Glutamatergic neuron (in vitro differentiated cells): ENCODE data around the gene AADAT. TPM values are rescaled to one million over a fixed set of nuclear protein-coding genes. Genes with fewer than 3 reads are reported as not detected.
"Not testable (repeated sequence)": the region's sequence is repeated elsewhere in the genome, so short reads cannot be mapped to it uniquely, and the experiment has no call there.

Experiments
- DNase-seq: peaks from one replicate; pipeline ENCODE4 v3.0.0; 2022
- H3K27ac Mint-ChIP-seq: one replicate; pipeline ENCODE4 v1.8.0; 2020; ENCODE audit warnings: mild to moderate bottlenecking, mixed read lengths, inconsistent platforms; ENCODE audit not compliant: unreplicated experiment
- H3K27me3 Mint-ChIP-seq: one replicate; pipeline ENCODE4 v1.8.0; 2020; ENCODE audit warnings: mild to moderate bottlenecking, moderate library complexity, mixed read lengths, inconsistent platforms; ENCODE audit not compliant: unreplicated experiment
- H3K36me3 Mint-ChIP-seq: one replicate; pipeline ENCODE4 v1.8.0; 2020; ENCODE audit warnings: mild to moderate bottlenecking, mixed read lengths, inconsistent platforms; ENCODE audit not compliant: unreplicated experiment
- H3K4me1 Mint-ChIP-seq: one replicate; pipeline ENCODE4 v1.8.0; 2020; ENCODE audit warnings: mild to moderate bottlenecking, low read depth, mixed read lengths, inconsistent platforms; ENCODE audit not compliant: unreplicated experiment
- H3K4me3 Mint-ChIP-seq: one replicate; pipeline ENCODE4 v1.8.0; 2020; ENCODE audit warnings: mild to moderate bottlenecking, mixed read lengths, inconsistent platforms; ENCODE audit not compliant: unreplicated experiment
- H3K9me3 Mint-ChIP-seq: one replicate; pipeline ENCODE4 v1.8.0; 2020; ENCODE audit warnings: mild to moderate bottlenecking, moderate library complexity, mixed read lengths, inconsistent platforms; ENCODE audit not compliant: unreplicated experiment
- CTCF ChIP-seq: fragments of 200-600 bp; sonication (generic); IDR thresholded peaks from one replicate; pipeline ENCODE4 v1.5.0; 2021; ENCODE audit not compliant: partially characterized antibody, unreplicated experiment
- total RNA-seq: library from RNA; stranded (reverse); fragmentation: NEBNext Ultra II Directional; extraction: Animal tissue kit (Norgen Biotek cat#: 25700); gene quantifications from one replicate; pipeline ENCODE4 v1.2.1, GENCODE V29; 2021; ENCODE audit not compliant: unreplicated experiment

The AADAT gene
- total RNA-seq, 1 donor from 2014 or later: 28.4 TPM

- H3K27me3 Mint-ChIP-seq: no peaks in the 10 kb centered on the region
- no peak for TF ChIP-seq CTCF
- no peak overlapping the region for H3K4me3 Mint-ChIP-seq
- H3K36me3 Mint-ChIP-seq: no peaks in the 10 kb centered on the region
- H3K4me1 Mint-ChIP-seq: peaks cover 9% of the 10 kb centered on the region
- no peak for DNase-seq
- peaks cover 4% of the 10 kb centered on the region for H3K9me3 Mint-ChIP-seq
- H3K27ac Mint-ChIP-seq: no peak overlapping the region
Observed at GRCh38 chr4:170102426-170102825, 12.7 kb upstream of the AADAT start.

- not testable (repeated sequence) for DNase-seq, H3K27me3 Mint-ChIP-seq, H3K9me3 Mint-ChIP-seq, H3K27ac Mint-ChIP-seq, H3K36me3 Mint-ChIP-seq, H3K4me3 Mint-ChIP-seq
- peaks cover 14% of the 10 kb centered on the region for H3K4me1 Mint-ChIP-seq
Observed at GRCh38 chr4:170098171-170098570, 8.4 kb upstream of the AADAT start.

DNA sequence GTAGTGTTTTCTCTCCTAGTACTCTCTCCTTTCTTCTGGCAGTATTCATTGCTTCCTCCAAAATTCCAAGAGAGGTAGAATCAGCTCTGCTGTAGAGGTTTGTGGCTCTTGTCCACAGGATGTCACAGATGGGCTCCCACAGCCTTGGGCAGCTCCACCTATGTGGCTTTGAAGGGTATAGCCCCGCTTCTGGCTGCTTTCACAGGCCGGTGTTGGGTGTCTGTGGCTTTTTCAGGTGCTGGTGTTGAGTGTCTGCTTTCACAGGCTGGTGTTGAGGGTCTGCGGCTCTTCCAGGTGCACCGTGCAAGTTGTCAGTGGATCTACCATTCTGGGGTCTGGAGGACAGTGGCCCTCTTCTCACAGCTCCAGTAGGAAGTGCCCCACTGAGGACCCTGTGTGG is 7.9 kb upstream of the AADAT start:
- H3K36me3 Mint-ChIP-seq: no peaks in the 10 kb centered on the region
- peaks cover 4% of the 10 kb centered on the region for H3K9me3 Mint-ChIP-seq
- DNase-seq: no peak
- no peak for TF ChIP-seq CTCF
- peaks cover 14% of the 10 kb centered on the region for H3K4me1 Mint-ChIP-seq
- no peaks in the 10 kb centered on the region for H3K27me3 Mint-ChIP-seq
- no peak overlapping the region for H3K27ac Mint-ChIP-seq
- no peak overlapping the region for H3K4me3 Mint-ChIP-seq

- no peaks in the 10 kb centered on the region for H3K36me3 Mint-ChIP-seq
- H3K4me3 Mint-ChIP-seq: no peak overlapping the region
- peaks cover 4% of the 10 kb centered on the region for H3K27me3 Mint-ChIP-seq
- H3K9me3 Mint-ChIP-seq: peaks cover 13% of the 10 kb centered on the region
- H3K4me1 Mint-ChIP-seq: peaks cover 15% of the 10 kb centered on the region
- peak; percentile 35 for DNase-seq
- H3K27ac Mint-ChIP-seq: peak overlapping the region; percentile 39
- TF ChIP-seq CTCF: no peak
Observed at GRCh38 chr4:170093973-170094535, 4.3 kb upstream of the AADAT start.

DNA sequence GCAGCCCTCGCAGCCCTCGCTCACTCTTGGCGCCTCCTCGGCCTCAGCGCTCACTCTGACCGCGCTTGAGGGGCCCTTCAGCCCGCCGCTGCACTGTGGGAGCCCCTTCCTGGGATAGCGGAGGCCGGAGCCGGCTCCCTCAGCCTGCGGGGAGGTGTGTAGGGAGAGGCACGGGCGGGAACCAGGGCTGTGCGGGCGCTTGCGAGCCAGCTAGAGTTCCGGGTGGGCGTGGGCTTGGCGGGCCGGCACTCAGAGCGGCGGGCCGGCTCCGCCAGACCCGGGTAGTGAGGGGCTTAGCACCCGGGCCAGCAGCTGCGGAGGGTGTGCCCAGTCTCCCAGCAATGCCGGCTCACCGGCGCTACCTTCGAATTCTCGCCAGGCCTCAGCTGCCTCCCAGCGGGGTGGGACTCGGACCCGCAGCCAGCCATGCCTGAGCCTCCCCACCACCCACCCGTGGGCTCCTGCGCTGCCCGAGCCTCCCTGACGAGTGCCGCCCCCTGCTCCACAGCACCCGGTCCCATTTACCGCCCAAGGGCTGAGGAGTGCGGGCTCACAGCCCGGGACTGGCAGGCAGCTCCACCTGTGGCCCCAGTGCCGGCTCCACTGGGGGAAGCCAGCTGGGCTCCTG is 1.4 kb upstream of the AADAT start:
- Mint-ChIP-seq H3K9me3 (peaks cover 9% of the 10 kb centered on the region), H3K4me1 (peaks cover 15% of the 10 kb centered on the region), H3K27ac (no peak overlapping the region), H3K27me3 (peaks cover 4% of the 10 kb centered on the region), H3K4me3 (peak overlapping the region; percentile 86), H3K36me3 (no peaks in the 10 kb centered on the region)
- peak; percentile 35 for DNase-seq
- TF ChIP-seq CTCF: no peak
